Stimulated activated naive CD4-positive, alpha-beta T cell treated with Interleukin-2 at 50 U/mL for 16 hours (primary cell): ENCODE measurements around the gene FBXL13.
"Not testable (repeated sequence)": the region's sequence is repeated elsewhere in the genome, so short reads cannot be mapped to it uniquely, and the experiment has no call there.

Experiments
- DNase-seq: peaks from one replicate; lab custom pipeline; 2025; lab: John Stamatoyannopoulos, UW

Gene FBXL13

DNA sequence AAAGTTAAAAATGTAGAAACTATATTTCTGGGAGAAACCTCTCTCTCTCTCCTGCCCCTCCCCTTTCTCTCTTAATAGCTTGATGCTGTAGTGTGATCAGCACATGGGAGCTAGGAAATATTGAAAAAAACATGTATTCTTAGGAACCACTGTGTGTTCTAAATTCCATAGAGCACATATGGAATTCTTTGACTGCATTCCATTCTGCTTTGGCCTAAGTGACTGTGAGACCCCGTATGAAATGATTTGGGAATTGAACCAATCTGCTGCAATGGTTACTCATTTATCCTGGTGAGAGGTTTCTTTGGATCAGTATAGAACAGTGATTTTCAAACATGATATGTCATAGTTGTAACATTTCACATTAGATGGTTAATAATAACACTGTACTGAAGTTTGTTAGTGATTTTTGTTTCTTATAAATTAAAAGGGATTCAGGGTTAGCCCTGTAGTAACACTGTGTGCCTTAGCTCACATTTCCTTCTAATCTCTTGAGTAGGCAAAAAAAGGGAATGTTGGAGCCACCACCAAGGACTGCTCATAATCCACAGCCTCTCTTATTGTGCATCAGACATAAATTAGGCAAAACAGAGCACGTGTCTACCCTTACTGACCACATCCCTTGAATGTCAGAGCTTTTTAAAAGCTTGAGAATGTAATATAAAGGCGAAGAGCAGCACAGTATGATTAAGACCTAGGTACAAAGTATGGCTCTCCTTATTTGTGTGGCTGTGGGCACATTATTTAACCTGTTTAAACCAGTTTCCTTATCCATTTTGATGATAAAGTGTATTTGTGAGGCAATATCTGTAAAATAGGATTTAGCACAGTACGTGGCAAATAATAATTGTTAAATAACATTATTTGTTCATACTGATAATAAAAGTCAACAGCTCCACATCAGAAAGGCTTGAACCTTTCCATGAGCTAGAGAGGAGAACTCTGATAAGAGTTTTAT is 256.7 kb downstream of the FBXL13 start:
- no peak for DNase-seq

DNA sequence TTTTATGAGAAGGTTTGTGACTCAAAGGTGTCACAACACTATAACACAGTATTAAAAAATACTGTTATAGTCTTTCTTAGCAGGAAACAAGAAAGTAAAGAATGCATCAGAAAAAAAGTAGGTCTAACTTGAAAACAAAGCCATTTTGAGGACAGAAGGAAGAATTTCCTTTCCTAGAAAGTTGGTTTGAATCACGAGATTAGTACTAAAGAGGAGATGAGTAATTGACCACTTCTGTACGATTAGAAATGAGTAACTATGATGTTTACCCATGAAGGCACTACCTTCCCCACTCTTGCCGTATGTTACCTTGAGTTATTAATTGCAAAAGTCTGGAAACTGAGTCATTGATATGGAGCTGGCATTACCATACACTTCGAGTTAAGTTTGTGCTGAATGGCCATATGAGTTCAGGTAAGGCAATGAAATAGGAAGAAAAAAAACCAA is 260.5 kb downstream of the FBXL13 start:
- DNase-seq, result no peak

DNA sequence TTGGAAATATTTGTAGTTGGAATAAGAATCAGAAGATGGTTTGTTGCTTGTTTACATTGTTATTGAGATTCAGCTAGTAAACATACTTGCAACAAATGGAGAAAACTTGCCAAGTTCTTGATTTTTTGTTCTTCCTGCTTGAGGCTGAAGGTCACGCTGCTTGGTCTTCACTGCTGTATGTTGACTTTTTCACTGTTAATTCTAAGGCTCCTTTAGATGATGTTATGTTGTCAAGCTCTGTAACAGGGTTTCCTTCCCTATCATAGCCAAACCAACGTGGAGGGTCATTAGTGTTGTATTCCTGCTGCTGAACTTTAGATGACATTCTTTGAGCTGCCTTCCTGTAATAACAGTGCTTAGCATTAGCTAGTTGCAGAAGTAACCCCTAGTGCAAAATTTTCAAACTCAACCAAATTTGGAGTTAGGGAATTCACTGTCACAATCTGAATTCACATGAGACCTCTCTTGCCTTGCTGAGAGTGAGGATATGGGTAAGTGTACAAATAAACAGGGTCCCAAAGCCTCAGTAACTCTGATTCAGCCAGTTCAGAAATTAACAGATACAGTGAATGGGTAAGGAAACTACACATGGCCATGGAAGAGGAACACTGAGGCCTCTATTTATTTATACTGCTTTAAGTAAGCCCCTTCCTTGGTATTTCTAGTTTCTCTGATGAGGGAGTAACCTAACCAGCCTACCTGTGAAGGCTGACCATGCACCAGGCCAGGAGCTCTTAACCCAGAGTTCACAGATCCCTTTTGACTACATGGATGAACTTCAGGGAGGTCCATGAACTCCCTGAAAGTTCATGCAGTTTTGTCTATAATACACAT is 261.2 kb downstream of the FBXL13 start:
- DNase-seq, result no peak

DNA sequence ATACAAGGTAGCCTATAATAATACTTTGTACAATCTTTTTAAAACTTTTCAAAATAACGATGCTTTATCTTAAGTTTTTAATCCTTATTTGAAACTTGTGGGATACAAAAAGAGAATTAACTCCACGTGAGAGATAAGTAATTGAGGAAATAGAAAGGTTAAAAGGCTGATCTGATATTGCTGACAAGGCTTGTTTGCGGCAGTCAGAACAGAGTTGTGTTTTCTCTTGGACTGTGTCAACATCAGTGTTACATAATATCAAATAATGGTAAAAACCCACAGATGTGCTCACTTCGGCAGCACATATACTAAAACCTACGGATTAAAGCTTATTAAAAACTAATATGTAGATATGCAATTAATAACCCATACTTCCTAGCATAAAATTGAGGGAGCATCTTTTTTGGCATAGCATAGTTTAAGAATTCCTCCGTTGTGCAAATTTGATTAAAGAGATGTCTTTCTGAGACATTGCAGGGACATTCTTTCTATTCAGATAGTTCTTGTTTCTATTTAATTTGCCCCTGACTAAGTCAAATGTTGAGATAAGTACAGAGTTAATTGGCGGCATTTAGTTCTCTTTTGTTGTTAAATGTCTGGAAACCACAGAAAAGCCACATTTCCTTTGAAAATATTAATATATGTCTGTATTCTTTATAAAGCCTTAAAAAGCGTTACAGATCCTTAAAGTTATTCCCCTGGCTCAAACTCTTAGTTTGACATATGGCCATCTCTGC is 262.5 kb downstream of the FBXL13 start:
- no peak for DNase-seq

DNA sequence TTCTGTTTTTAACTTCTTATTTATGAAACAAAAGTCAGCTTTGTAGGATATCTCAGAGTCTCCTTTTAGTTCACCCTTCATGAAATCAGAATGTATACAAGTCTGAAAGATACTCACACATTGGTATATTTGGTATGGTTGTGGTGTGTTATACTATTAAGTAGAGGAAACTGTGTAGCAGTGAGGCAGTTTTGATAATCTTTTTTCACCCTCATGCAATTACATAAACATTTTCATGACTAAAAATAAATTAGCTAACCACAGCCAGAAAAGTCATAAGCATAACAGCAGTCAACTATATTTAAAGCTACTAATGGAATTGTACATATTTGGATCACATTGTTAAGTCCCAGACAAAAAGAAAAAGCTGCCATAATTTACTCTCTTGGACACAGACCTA is 263.7 kb downstream of the FBXL13 start:
- no peak for DNase-seq

DNA sequence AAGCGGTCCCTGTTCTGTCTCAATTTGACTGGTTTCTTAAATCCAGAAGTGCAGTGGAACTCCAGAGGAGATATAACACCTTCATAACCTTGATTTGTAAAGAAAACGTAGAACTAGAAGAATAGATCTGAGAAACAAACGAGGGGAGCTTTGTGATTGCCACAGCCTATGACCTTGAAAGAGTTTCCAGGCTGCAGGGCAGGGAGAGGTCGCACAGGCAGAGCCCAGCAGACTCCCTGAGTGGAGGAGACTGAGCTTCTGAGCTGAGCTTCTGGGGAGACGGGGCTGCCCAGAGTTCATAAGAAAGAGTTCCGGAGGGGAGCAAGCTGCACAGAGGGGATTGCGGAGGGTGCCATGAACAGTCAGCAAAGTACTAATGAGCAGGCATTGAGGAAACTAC is 268.0 kb downstream of the FBXL13 start:
- DNase-seq, result no peak

DNA sequence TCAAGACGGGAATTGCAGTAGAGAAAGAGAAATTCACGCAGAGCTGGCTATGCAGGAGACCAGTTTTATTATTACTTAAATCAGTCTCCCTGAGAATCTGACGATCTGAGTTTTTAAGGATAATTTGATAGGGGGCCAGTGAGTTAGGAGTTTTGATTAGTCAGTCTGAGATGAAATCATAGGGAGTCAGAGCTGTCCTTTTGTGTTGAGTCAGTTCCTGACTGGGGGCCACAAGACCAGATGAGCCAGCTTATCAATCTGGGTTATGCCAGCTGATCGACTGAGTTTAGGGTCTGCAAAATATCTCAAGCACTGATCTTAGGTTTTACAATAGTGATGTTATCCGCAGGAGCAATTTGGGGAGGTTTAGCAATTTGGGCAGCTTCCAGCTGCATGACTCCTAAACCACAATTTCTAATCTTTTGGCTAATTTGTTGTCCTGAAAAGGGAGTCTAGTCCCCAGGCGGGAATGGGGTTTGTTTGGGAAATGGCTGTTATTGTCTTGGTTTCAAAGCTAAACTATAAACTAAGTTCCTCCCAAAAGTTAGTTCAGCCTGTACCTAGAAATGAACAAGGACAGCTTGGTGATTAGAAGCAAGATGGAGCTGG is 278.5 kb downstream of the FBXL13 start:
- DNase-seq, result not testable (repeated sequence)

DNA sequence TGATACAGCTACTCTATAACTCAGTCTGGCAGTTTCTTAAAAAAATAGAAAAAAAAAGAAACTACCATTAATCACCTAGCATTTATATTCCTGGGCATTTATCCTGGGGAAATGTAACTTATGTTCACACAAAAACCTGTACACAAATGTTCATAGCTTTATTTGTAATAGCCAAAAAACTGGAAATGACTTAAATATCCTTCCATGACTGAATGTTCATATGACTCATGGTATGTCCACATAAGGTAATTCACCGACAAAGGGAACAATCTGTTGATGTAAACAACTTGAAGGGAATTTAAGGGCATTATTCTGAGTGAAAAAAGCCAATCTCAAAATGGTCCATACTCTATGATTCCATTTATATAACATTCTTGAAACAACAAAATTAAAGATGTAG is 280.0 kb downstream of the FBXL13 start:
- not testable (repeated sequence) for DNase-seq

DNA sequence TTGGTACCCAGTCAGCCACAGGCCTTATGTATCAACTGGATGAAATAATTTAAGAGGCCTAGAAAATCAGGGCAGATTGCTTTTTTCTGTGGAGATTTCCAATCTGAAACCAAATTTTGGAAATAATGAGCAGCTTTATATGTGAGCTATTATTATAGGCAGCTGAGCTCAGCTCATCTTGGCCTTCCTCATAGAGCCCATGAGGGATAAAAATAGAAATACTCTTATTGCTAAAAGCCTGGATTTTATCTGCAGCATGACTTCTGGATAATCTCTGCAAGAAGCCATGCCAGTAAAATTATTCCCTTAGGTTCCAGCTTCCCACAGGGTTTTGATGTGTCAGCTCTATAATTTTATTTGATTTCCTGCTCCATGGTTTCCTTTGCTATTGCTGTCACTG is 282.8 kb downstream of the FBXL13 start:
- DNase-seq, result not testable (repeated sequence)

DNA sequence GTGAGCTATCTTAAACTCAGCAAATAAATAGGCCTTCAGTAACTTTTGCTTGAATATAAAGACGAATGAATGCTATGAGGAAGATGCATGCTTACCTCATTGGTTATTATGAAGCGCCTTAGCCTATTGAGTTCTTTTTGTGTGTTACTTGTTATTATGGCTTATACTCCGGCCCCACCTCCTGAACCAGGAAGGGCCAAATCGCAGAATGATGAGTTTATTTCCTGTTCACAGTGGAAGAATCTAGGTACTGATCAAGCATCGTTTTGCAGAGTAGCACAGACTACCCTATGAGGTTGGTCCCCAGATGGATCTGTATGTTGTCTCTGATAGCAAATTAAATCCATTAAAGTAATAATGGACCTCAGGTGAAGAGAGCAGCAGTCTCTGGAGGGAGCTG is 283.2 kb downstream of the FBXL13 start:
- not testable (repeated sequence) for DNase-seq

DNA sequence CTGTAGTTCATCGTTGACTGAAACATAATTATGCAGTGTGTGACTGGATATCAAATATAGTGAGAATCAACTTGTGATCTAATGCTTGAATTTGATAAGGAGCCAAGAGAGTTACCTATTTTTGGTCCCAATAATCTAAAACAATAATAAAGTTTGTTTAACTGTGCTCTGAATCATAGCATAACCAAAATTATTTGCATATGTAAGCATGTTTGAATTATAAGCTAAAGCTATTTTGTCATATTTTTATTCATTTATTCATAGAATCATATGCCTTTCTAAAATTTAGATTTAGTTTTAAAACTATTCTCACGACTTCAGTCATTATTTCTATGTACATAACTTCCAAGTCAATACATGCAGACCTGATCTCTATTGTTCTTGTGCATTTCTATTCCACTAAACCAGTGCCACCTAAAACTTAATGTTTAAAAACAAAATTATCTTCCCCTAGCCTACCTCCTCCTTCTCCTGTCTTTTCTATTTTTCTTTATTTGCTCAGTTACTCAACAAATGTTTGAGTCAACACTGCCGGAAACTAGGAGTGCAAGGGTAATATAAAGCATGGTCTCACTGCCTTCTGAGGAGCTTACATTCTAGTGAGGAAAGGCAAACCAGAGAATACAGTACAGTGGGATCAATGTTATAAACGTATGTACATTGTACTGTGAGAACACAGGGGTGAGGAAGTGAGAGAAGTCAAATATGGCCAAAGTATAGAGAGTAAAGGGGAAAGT is 284.1 kb downstream of the FBXL13 start:
- not testable (repeated sequence) for DNase-seq

DNA sequence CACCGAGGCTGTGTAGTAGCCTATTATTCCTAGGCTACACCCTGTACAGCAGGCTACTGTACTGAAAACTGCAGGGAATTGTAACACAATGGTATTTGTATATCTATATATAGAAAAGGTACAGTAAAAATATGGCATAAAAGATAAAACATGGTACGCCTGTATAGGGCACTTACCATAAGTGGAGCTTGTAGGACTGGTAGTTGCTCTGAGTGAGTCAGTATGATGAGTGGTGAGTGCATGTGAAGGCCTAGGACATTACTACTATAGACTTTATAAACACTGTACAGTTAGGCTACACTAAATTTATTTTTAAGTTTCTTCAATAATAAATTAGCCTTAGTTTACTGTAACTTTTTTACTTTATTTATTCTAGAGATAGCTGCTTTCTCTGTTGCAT is 285.8 kb downstream of the FBXL13 start:
- DNase-seq, result not testable (repeated sequence)

DNA sequence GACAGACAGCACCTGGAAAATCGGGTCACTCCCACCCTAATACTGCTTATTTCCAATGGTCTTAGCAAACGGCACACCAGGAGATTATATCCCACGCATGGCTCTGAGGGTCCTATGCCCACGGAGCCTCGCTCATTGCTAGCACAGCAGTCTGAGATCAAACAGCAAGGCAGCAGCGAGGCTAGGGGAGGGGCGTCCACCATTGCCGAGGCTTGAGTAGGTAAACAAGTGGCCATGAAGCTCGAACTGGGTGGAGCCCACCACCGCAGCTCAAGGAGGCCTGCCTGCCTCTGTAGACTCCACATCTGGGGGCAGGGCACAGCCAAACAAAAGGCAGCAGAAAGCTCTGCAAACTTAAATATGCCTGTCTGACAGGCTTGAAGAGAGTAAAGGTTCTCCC is 293.7 kb downstream of the FBXL13 start:
- DNase-seq, result not testable (repeated sequence)

DNA sequence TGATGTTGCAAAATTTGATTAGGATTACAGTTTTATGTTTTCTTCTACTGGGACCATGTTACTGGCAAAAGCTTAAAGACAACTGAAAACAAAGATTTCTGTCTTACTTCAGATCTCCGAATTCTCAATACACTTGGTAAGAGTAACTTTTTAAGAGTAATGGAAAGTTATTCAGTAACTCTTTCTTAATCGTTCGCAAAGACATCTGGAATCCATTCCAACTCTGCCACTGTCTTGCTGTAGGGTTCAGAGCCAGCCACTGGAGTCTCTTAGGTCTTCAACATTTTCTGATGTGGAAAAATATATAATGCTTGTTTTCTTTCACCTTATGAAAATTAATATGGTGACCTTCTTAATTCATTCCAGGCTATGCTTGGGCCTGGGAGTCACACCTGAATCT is 295.9 kb downstream of the FBXL13 start:
- DNase-seq, result not testable (repeated sequence)

DNA sequence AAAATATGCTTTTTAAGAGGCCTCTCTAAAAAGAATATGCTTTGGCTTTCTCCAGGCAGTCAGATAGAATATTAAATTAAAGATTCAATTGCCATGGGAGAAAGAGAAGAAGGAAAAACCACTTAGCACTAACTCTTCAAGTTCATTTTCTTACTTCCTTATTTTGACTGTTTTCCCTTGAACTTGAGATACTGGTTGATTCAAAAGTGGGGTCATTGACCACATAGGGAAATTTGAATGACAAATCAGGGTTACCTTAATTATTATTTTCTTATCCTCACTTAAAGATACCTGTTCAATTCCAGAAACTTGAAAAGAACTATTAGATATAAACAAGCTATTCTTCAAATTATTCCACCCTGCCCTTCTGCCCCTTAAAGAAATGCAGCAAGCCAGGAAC is 298.4 kb downstream of the FBXL13 start:
- DNase-seq, result not testable (repeated sequence)

DNA sequence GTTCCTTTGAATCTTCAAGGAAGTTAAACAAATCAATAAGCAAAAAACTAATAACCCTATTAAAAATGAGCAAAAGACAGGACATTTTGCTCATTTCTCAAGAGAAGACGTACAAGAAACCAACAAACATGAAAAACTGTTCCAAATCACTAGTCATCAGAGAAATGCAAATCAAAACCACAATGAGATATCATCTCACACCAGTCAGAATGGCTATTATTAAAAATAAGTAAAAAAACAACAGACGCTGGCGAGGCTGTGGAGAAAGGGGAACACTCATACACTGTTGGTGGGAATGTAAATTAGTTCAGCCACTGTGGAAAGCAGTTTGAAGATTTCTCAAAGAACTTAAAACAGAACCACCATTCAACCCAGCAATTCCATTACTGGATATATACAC is 304.1 kb downstream of the FBXL13 start:
- DNase-seq, result not testable (repeated sequence)

DNA sequence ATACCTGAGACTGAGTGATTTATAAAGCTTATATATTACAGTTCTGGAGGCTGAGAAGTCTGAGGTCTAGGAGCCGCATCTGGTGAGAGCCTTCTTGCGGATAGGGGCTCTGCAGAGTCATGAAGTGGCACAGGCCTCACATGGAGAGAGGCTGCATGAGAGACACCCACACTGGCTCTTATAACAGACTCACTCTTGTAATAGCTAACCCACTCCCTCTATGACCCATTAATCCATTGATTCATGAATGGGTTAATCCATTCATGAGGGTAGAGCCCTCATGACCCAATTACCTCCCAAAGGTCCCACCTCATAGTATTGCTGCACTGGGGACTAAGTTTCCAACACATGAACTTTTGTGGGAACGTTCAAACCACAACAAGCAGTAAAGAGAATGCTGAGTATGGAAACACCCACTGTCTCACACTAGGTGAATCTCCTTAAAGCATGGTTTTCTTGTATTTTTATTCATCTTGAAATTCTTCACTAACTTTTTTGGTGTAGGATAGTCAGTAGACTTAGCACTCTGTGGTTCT is 304.9 kb downstream of the FBXL13 start:
- DNase-seq, result not testable (repeated sequence)

DNA sequence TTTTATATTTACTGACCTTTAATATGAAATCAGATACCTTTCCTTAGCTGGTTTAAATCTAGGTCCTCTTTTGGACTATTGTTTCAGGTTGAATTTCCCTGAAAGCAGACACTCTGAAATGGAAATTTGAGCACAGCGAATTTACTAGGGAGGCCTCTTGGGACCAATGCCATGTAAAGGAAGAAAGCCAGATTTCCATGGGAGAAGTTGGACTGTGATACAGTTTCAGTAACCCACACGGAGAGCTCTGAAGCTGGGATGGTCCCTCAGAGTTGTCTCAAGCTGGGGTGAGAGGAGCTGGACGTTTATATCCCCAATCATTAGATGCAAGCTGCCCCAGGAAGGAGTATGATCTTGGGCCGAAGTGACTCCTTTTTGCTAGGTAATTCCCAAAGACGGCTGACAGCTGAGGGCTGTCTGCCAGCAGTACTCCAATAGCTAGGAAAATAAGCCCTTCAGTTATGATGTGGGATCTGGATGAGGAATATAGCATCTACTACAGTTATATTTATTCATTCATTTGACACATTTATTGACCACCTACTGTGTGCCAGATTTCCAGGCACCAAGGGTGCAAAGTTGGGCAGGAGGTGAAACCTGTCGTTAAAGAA is 311.2 kb downstream of the FBXL13 start:
- not testable (repeated sequence) for DNase-seq
